HG02870 (cell line): ENCODE results near the gene ZNF282.
A peak's percentile ranks its signal among the peaks of the same experiment; 100 is the strongest.

Source experiments
- ATAC-seq: cut with Tn5 transposase; IDR thresholded peaks from one replicate; pipeline ENCODE4 v1.9.1; 2021; ENCODE audit warnings: mild to moderate bottlenecking, moderate library complexity; ENCODE audit not compliant: unreplicated experiment

ZNF282 gene

DNA sequence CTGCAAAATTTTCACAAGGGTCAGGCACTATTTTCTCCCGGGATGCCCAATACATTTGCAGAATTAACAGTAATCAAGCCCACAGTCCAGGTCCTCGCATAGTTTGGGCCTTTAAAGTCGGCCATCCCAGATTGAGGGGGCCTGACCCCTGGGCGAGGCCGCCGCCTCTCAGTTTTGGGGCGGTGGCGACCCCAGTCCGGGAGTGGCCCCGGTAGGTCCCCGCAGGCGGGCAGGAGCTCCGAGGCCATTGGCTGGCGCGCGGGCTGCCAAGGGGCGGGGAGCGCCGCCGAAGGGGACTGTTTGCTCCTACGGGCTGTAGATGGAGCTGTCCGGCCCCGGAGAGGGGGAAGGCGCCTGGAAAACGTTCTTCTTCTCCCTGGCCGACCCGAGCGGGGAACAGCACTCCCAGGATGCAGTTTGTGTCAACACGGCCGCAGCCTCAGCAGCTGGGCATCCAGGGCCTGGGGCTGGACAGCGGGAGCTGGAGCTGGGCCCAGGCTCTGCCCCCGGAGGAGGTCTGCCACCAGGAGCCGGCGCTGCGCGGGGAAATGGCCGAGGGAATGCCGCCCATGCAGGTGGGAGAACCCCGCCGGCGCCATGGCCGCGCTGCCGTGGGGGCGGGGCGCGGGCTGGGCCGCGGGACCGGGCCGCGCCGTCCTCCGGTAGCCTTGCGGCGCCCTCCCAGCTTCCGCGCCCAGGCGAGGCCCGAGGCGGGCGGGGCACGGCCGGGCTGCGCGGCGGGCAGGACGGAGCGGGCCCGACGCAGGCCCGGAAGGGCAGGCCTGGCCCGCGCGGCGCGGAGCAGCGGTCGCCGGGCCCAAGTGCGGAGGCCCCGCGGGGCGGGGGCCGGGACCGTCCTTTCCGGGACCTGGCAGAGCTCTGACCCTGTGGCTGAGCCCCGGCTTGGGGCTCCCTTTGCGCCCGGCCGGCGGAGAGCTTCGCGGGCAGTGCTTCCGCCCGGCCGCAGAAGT is at the start of gene ZNF282:
Gene ZNF282 (plus strand): TSS at position 367 of the 971 bp plus-strand sequence. CDS start 44 bp downstream, at position 411.
- peak; percentile 83 for ATAC-seq

DNA sequence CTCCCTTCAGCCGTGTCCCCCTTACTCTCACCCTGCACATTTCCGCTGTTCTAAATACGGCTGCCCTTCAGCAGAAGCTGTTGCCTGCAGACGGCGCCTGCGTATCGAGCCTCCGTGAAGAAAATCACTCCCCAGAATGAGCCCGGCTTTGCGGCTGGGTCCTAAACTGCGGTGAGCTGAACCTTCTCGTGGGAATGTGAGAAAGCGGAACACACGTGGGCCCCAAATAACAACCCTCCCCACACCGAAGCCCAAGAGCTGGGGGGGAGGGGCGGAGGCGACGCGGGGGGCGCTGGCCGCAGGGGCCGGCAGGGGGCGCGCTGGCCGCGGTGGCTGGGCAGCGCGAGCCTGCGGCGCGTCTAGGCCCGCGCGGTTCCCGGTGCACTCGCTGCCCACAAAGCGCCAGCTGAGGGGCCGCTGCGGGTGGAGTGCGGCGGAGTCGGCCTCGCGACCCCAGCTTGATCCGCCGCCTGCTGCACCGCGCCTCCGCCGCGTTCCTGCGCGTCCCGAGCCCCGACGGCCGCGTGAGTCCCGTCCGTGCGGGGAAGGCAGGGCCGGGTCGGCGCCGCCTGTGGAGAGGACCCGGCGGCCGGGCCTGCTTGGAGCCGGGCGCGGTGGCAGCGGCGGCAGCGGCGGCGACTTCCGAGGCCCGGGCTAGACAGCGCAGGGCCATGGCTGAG is 48.1 kb upstream of the ZNF282 start, which contains the start of gene ZNF398:
Gene ZNF398 (plus strand): TSS at position 382 of the 680 bp plus-strand sequence. CDS start 290 bp downstream, at position 672.
- peak; percentile 53 for ATAC-seq

DNA sequence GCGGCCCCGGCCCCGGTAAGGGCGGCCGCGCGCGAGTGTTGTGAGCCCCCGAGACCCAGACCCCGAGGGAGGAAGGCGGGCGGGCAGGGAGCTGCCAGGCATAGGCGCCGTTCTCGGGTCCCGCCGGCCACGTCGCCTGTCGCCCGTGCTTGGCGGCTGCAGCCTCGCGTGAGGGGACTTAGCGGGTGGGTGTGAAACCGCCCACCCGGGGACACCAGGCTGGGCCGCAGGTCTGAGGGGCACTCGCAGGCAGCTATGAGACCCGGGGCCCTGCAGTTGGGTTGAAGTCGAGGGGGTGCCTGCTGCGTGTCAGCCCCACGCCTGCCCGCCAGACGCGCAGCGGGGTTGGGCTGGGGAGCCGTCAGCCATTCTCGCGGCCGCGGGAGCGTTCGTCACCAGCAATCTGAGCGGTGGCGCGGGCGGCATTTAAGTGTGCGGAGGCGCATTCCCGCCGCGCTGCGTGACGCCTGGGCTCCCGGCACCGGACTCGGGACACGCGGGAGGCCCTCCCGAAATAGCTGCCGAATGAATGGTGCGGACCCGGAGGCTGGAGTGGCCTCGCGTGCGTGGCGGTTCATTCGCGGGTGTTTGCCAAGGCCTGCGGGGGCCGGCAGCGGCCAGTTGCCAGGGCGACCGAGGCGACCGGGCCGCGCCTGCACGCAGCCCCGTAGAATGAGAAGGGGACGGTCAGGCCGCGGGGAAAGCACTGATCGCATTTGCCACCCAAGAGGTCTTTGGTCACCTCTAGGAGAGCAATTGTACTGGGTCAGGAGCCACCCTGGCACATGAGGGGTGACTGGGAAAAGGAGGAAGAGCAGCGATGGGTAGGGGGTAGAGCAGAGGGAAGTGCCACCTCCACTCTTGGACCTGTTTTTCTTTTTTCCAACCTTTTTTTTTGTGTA is 47.3 kb upstream of the ZNF282 start:
- ATAC-seq: peak; percentile 22

DNA sequence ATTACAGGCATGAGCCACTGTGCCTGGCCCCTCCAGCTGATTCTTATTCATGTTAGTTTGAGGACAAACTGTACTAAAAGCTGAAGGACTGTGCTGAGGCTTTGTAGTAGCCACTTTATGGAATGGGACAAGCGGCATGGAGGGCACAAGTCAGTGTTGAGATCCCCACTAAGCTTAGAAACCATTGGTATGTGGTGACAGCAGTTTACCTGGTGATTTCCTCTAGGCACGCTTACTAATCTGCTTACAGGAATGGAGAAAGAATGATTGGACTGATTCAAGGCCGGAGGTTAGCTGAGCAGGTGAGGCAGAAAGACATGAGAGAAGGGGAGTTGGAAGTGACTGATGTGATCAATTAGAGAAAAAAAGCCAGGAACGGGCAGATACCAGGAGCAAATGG is 44.4 kb upstream of the ZNF282 start:
- ATAC-seq: no peak

DNA sequence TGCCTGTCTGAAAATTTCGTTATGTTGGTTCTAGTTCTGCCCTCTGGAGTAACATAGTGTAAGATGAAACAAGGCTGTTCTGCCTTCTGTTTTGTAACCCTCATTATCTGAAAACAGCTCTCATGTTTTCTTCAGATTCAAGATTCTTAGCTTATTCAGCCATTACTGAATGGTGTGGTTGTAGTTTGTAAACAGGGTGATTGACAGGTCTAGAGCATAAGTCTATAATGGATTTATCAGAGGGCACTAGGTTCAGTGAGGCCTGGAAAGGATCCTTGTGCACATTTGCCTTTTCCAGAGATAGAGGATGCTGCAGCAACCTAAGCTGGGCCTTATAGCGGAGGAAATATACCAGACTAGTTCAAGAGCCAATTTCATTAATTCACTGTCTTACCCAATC is 42.0 kb upstream of the ZNF282 start:
- no peak for ATAC-seq

DNA sequence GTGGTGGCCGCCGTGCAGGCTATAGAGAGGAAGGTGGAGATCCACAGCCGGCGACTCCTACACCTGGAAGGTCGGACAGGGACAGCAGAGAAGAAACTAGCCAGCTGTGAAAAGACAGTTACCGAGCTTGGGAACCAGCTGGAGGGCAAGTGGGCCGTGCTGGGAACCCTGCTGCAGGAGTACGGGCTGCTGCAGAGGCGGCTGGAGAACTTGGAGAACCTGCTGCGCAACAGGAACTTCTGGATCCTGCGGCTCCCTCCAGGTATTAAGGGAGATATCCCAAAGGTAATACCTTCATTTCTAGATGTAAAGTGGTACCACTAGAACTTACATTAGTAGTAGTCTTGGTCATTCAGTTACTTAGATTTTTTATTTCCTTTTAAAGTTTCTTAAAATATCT is 41.3 kb upstream of the ZNF282 start:
- no peak for ATAC-seq

DNA sequence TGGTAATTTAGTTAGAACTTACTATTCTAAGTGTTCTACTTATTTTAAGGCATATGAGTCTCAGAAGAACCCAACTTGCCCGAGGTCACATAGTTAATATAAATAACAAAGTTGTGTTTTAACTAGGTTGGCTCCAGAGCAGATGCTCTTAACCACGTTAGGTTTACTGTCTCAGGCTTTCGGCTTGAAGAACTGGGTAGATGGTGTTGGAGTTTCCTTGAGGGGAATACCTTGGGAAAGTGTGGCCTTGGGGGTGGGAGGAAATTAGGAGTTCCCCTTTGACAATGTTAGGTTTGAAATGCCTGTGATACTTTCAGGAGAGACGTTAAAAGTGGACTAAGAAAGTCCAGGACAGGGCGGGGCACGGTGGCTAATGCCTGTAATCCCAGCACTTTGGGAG is 38.4 kb upstream of the ZNF282 start:
- ATAC-seq: no peak

DNA sequence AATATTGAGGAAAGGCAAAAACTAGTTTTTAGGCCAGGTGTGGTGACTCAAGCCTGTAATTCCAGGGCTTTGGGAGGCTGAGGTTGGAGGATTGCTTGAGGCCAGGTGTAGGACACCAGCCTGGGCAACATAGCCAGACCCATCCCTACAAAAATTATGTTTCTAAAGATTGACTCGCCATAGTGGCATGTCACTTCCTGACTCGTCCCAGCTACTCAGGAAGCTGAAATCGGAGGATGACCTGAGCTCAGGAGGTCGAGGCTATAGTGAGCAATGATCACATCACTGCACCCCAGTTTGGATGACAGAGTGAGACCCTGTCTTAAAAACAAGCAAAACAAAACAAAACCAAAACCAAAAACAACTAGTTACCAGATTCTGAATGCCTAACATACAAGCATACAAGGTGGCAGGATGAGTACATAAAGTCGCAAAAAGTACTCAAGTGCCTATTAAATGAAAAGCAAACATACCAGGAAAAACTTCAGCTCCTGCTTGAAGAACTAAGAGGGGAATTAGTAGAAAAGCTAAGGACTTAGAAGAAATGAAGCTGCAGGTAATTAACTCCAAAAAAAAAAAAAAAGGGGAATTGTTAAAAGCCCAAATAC is 34.0 kb upstream of the ZNF282 start:
- no peak for ATAC-seq

DNA sequence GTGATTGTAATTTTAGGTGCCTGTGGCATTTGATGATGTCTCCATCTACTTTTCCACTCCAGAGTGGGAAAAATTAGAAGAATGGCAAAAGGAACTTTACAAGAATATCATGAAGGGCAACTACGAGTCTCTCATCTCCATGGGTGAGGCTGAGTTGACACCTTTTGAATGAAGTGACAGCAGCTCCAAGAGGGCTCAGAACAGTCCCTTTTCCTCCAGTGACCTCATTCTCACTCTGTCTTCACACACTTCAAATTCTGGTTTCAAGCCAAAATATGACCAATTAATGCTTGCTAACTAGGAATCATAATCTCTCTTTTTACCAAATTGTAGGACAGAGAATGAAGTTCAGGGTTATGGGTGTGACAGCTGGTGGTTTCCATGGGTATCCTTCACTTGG is 29.2 kb upstream of the ZNF282 start:
- ATAC-seq: no peak

DNA sequence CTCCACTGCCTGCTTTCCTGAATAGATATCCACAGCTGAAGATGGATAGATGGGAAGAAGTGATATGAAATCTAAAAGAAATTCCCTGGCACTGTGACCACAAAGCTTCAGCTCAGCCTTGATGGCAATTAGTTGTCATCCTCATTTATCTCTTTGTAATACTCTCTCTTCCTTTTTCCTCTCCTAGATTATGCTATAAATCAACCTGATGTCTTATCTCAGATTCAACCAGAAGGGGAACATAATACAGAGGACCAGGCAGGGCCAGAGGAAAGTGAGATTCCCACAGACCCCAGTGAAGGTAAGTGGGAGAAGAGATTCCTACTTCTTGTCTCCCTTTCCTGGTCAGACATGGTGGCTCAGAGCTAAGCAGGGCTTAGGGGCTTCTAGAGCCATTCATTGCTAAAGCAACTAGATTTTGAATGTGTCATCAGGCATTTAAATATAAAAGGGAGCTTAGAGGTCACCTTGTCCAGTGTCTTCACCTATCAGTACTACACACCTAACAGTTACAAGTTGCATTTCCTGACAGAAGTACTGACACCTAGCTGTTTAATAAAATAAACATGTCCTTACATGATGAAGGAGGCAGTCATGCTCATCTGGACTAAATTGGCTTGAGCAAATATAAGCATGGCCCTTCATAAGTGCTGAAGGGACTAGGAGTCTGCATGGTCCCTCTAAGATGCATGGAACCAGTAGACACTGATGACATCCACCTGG is 28.6 kb upstream of the ZNF282 start:
- ATAC-seq: no peak

DNA sequence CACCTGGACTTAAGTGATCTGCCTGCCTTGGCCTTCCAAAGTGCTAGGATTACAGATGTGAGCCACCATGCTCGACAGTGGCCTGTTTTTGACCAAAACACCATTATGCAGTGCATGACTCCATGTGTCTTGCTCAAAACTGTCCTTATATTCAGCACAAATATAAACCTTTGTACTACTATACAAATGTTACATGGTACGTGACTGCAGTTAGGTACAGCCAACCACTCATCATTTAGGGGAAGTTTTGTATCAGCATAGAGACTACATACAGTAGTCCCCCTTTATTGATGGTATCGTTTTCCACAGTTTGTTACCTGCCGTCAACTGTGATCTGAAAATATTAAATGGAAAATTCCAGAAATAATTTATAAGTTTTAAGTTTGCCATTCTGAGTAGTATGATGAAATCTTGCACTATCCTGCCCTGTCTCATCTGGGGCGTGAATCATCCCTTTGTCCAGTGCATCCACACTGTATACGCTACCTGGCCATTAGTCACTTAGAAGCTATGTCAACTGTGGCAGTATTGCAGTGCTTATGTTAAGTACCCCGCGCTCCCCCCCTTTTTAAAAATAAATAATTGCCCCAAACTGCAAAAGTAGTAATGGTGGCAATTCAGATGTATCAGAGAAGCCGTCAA is 23.3 kb upstream of the ZNF282 start:
- no peak for ATAC-seq

DNA sequence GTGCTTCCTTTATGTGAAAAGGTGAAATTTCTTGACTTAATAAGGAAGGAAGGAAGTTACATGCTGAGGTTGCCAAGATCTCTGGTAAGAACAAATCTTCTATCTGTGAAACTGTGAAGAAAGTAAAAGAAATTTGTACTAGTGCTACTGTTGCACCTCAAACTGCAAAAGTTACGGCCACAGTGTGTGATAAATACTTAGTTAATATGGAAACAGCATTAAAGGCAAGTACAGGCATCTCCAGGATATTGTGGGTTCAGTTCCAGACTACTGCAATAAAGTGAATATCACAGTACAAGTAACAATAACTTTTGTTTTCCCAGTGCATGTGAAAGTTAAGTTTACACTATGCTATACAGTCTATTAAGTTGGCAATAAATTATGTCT is 22.8 kb upstream of the ZNF282 start:
- ATAC-seq: no peak

DNA sequence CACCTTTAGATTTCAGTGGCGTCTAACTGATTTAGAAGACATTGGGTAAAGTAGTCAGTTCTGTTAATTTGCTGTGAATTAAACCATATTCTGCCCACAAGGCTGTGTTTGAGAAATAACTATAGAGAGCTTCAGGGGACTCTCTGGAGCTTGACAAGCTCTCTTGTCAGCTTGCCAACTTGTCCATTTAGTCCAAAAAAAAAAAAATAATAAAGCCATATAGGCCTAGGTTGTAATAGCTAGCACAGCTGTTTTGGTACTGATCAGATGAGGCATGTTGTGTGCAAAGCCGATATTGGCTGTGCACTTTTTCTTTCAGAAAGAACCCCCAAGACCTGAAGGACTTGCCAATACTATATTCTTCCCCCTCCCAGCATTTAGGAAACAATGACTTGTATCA is 20.2 kb upstream of the ZNF282 start:
- ATAC-seq: no peak

DNA sequence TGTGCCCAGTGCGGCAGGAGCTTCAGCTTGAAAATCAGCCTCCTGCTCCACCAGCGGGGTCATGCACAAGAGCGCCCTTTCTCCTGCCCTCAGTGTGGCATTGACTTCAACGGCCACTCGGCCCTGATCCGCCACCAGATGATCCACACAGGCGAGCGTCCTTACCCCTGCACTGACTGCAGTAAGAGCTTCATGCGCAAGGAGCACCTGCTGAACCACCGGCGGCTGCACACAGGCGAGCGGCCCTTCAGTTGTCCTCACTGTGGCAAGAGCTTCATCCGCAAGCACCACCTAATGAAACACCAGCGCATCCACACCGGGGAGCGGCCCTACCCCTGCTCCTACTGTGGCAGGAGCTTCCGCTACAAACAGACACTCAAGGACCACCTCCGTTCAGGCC is 16.1 kb upstream of the ZNF282 start:
- ATAC-seq: no peak

DNA sequence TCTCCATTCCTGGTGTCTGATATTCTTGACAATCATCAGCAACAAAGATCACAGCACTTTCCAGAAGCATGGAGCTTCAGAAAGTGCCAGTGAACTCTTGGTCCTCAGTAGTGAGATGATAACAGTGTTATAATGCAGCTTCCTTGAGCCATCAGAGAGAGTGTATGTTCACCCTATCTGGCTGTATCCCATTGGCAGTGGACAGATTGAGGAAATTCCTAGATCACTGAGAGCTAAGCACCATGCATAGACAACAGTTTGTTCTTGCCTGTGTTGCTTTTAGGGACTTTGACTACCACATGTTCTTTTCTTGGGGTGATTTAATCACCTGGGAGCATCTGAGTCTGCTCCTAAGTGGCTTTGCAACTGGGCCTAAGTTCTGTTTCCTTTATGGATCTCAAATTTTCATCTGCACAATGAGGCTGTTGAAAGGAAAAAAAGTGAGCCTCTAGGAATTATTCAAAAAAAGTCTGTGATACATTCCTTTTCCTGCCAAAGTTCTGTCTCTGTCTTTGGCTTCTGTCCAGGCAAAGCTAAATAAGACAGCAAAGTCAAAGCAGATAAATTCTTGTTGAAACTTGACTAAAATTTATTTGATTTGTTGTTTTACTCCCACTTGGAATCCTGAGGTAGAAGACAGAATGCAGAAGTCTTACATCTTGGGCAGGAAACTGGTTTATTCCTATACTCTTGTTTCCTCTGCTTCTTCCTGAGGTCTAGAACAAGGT is 14.5 kb upstream of the ZNF282 start:
- ATAC-seq: no peak

DNA sequence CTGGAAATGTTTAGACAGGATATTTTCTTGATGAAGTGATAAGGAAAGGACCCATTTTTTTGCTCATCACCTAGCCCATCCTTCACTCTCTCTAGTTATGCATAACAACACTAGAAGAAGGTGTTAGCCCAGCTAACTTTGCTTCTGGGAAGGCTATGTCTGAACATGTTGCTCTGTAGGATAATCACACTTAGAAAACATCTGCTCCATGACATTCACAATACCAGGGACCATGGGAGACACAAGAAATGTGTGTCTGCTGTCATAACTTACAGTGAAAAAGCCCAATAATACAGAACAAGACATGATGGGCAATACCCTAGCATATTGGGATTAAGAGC is 13.9 kb upstream of the ZNF282 start:
- ATAC-seq: no peak

DNA sequence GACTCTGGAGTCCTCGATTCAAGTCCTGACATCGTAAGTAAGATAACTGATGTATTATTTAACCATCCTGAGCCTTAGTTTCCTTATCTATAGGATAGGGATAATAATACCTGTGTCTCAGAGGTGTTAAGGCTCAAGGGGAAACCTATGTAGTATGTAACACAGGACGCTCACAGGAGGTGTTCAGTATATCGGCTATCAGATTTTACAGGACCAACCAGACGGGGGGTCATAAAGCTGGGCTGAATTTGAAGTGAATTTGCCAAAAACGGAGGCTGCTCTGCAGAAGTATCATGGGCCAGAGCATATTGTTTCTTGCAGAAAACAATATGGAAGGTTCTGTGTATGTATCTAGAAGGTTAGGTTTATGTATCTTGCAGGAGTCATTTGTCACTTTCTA is 11.1 kb upstream of the ZNF282 start:
- ATAC-seq: no peak

DNA sequence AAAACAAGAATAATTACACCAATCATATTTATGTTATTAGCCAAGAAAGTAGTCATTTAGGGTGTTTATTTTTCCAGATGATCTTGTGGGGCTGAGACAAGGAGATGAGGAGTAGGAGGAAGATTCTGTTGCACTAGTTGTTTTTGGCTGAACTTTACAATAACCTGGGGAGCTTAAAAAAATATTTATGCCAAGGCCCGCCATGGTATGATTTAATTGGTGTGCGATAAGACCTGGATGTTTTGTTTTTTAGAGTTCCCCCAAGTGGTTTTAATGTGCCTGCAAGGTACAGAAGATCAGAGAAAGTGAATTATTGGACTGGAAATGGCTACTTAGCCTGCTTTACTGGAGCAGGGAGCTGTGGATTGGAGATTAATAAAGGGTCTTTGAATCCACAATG is 7.1 kb upstream of the ZNF282 start:
- ATAC-seq: no peak
